SU-DHL-6 (cell line): ENCODE measurements around the gene GFM2.

ENCODE experiments used
- CTCF ChIP-seq: fragments of 200-600 bp; sonication (generic); IDR thresholded peaks from one replicate; pipeline ENCODE4 v1.5.1; 2017; ENCODE audit warnings: antibody characterized with exemption, mild to moderate bottlenecking, low read length, moderate library complexity; ENCODE audit not compliant: insufficient read depth, poor library complexity, severe bottlenecking
- EZH2phosphoT487 ChIP-seq: fragments of 200-600 bp; sonication (generic), shearing (Covaris generic); conservative IDR thresholded peaks from 2 replicates; pipeline ENCODE4 v1.6.1; 2018; ENCODE audit warnings: mild to moderate bottlenecking, antibody characterized with exemption, low read length, moderate library complexity, mixed read lengths

- TF ChIP-seq CTCF (no peak), EZH2phosphoT487 (no peak)
Observed at GRCh38 chr5:74787424-74787823, 20.5 kb upstream of the GFM2 start.
